NOMO-1 (cell line): Measurements from ENCODE around the gene ADIG.

Experiments used
- DNase-seq, 2 experiments: peaks; one replicate each; lab custom pipeline; 2025; ENCODE audit not compliant: unreplicated experiment in 2 of 2; lab: John Stamatoyannopoulos, UW

The ADIG gene

DNA sequence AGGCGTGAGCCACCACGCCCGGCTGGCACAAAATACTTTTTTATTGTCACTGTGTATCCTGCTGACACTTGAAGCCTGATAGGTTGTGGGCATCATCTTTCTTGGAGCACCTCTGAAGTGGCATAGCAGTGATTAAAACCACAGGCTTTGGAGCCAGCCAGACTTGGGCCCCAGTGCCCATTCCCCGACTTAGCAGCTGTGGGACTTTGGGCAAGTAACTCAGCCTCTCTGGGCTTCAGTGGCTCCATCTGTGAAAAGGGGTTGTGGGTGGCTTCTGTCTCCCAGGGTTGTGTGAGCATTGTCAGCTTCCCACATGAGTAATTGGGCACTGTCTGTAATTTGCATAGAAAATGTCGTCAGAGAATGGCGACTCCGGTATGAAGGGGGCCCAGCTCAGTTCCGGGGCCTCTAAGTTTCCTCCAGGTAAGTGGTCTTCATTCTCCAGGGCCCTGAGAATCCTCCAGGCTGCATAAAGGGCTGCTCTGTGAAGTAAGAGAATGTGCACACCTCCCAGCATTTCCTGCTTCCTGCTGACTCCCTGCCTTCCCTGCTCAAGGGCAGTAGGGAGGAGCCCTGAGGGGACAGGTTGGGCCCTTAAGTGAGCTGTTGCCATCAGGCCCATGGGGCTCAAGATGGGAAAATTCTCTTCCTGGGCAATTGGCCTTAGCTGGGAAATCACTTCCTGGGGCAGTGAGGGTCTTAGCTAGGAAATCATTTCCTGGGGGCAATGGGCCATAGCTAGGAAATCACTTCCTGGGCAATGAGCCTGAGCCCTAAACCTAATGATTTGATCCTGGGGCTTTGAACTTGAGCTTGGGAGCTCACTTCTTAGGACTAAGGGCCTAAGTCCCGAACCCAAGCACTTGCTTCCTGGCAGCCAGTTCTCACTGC, 47.8 kb downstream of the ADIG start:
- DNase-seq, result no peak

DNA sequence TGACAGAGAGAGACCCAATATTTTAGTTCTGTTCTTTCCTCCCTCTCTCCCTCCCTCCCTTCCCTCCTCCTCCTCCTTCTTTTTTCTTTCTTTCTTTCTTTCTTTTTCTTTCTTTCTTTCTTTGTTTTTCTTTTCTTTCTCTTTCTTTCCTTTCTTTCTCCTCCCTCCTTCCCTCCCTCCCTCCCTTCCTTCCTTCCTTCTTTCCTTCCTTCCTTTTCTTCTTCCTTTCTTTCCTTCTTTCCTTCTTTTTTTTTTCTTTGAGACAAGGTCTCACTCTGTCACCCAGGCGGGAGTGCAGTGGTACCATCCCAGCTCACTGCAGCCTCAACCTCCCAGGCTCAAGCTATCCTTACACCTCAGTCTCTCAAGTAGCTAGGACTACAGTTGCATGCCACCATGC, 49.0 kb downstream of the ADIG start:
- no peak for DNase-seq

DNA sequence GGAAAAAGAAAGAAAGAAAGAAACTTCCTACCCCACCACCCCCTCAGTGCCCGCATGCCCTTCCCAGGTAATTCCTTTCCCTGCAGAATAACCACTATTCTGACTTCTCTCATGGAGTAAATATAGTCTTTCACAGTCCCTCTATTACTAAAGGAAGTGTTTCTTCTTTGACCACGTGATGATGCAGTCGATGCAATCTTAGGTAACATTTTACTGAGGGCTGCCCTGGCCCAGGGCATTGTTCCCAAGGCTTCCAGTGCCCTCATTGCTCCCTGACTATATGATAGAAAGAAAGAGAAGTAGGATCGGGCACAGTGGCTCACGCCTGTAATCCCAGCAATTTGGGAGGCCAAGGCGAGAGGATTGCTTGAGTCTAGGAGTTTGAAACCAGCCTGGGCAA, 49.7 kb downstream of the ADIG start:
- no peak for DNase-seq

DNA sequence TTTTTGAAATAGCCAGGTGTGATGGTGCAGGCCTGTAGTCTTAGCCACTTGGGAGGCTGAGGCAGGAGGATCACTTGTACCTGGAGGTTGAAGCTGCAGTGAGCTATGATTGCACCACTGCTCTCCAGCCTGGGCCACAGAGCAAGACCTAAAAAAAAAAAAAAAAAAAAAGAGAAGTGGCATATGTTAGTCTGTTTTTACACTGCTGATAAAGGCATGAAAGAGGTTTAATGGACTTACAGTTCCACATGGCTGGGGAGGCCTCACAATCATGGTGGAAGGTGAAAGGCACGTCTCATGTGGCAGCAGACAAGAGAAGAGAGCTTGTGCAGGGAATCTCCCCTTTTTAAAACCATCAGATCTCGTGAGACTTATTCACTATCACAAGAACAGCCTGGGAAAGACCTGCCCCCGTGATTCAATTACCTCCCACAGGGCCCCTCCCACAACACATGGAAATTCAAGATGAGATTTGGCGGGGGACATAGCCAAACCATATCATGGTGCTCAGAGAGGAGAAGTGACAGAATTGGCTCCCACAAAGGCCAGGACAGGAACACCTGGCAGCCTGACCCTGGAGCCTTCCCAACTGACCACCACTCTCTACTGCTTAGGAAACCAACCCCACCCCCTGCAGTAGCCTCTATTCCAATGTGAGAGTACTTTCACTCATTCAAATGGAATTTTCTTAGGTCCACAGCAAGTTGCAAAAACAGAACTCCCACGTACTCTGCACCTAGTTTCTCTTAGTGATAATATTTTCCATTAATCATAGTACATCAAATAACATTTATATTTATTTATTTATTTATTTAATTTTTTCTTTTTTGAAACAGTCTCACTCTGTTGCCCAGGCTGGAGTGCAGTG, 50.4 kb downstream of the ADIG start:
- DNase-seq, result no peak

DNA sequence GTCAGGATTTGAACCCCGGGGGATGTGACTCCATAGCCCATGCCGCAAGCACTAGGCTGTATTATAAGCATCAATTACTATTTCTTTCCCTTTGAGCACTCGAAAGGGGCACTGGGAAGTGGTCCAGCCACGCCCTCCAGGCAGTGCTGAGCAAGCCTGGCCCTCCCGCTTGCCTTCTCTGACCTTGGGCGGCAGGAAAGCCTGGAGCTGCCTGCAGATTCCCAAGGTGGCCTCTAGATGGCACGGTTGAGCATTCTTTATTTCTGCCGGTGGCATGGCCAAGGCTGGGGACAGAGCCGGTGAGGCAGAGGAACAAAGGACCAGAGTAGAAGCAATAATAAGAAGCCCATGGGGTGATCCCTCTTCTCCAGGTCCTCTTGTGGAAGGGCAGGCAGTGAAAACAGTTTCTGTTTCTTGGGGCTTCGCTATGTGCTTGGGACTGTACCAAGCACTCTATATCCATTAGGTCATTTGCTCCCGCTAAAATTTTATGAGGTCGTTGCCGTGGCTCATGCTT, 52.6 kb downstream of the ADIG start:
- peak; percentile 55 to 56 for DNase-seq

DNA sequence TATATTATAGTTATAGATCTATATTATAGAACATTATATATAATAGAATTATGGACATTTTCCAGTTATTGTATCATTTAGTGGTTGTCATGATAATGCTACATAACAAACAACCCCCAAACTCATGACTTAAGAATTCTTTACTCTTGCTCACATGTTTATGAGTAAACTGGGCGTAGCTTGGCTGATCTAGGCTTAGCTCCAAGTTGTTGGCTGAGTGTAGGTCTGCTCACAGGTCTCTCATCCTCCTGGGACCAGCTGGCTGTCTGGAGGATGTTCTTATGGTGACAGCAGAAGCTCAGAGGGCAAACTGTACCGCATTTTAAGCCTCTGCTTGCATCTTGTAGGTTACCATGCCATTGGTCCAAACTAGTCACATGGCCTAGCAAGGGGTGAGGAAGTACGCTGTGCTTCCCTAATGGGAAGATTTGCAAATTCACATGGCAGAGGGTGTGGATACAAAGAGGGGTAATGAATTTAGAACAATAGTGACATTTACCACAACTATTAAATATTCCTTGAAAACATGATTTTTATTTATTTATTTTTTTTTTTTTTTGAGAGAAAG, 54.8 kb downstream of the ADIG start:
- no peak for DNase-seq
